Breast epithelium (tissue), 3 donors: ENCODE measurements around the gene MAGEA12.
"Not testable (repeated sequence)": the region's sequence is repeated elsewhere in the genome, so short reads cannot be mapped to it uniquely, and the experiment has no call there.

Experiments
- POLR2AphosphoS5 ChIP-seq, 3 donors: sonication (generic); formaldehyde crosslinking; IDR thresholded peaks; one replicate each; pipeline ENCODE4 v1.6.1; 2017; ENCODE audit warnings: antibody characterized with exemption in 3 of 3
- TF ChIP-seq, protein P1 (sequence below), 3 donors: fragments of 450-650 bp; IDR thresholded peaks; one replicate each; pipeline ENCODE4 v1.5.1; 2016 to 2017; ENCODE audit warnings: antibody characterized with exemption in 3 of 3, mild to moderate bottlenecking in 3 of 3, moderate library complexity in 3 of 3

DNA sequence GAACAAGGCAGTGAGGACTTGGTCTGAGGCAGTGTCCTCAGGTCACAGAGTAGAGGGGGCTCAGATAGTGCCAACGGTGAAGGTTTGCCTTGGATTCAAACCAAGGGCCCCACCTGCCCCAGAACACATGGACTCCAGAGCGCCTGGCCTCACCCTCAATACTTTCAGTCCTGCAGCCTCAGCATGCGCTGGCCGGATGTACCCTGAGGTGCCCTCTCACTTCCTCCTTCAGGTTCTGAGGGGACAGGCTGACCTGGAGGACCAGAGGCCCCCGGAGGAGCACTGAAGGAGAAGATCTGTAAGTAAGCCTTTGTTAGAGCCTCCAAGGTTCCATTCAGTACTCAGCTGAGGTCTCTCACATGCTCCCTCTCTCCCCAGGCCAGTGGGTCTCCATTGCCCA lies 33.2 kb upstream of the MAGEA12 start:
- TF ChIP-seq, protein P1, sequence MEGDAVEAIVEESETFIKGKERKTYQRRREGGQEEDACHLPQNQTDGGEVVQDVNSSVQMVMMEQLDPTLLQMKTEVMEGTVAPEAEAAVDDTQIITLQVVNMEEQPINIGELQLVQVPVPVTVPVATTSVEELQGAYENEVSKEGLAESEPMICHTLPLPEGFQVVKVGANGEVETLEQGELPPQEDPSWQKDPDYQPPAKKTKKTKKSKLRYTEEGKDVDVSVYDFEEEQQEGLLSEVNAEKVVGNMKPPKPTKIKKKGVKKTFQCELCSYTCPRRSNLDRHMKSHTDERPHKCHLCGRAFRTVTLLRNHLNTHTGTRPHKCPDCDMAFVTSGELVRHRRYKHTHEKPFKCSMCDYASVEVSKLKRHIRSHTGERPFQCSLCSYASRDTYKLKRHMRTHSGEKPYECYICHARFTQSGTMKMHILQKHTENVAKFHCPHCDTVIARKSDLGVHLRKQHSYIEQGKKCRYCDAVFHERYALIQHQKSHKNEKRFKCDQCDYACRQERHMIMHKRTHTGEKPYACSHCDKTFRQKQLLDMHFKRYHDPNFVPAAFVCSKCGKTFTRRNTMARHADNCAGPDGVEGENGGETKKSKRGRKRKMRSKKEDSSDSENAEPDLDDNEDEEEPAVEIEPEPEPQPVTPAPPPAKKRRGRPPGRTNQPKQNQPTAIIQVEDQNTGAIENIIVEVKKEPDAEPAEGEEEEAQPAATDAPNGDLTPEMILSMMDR (IDR thresholded peaks at IDR 0.05), result not testable (repeated sequence)
- not testable (repeated sequence) for TF ChIP-seq POLR2AphosphoS5 (IDR thresholded peaks at IDR 0.05)
